HG02973 (cell line): ENCODE data around the gene PPP1R13B.

Source experiments
- ATAC-seq: cut with Tn5 transposase; IDR thresholded peaks from one replicate; pipeline ENCODE4 v1.9.1; 2021; ENCODE audit warnings: moderate library complexity; ENCODE audit not compliant: unreplicated experiment

The PPP1R13B gene

GRCh38 chr14:103838117-103838516 is 9.3 kb downstream of the PPP1R13B start:
- no peak for ATAC-seq

DNA sequence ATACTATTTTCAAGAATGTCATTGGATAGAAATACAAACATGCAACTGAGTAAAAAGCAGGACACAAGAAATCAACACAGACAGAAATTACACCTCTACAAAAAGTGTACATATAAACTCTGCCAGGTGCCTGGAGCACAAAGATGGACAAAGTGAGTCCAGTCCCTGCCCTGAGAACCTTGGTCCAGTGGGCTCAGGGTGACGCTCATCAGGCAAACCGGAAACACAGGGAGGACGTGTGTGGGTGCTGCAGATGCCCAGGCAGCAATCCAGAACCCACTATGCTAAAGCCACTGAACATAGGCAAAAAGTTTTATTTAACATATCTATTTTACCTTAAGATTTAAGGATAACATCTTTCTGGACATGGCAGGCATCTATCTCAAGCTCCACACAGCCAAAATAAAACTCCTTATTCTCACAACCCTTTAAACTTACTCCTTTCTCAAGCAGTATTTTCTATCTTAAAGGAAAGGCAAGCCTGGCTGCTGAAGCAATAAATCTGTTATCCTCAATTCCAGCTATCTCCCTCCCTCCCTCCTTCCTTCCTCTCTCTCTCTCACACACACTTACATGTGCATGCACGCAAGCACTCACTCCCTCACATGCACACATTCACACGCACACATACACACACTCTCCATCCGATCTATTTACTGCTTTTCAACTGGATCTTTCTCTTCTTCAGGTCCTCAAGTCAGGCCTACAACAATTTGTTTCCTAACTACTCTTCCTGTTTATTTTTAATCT is 10.2 kb downstream of the PPP1R13B start:
- no peak for ATAC-seq

- no peak for ATAC-seq
Observed at GRCh38 chr14:103834956-103835355, 12.4 kb downstream of the PPP1R13B start.

- ATAC-seq: no peak
Observed at GRCh38 chr14:103833711-103834110, 13.7 kb downstream of the PPP1R13B start.

- no peak for ATAC-seq
Observed at GRCh38 chr14:103832046-103832445, 15.3 kb downstream of the PPP1R13B start.

GRCh38 chr14:103830511-103831270 is 16.7 kb downstream of the PPP1R13B start:
- no peak for ATAC-seq

DNA sequence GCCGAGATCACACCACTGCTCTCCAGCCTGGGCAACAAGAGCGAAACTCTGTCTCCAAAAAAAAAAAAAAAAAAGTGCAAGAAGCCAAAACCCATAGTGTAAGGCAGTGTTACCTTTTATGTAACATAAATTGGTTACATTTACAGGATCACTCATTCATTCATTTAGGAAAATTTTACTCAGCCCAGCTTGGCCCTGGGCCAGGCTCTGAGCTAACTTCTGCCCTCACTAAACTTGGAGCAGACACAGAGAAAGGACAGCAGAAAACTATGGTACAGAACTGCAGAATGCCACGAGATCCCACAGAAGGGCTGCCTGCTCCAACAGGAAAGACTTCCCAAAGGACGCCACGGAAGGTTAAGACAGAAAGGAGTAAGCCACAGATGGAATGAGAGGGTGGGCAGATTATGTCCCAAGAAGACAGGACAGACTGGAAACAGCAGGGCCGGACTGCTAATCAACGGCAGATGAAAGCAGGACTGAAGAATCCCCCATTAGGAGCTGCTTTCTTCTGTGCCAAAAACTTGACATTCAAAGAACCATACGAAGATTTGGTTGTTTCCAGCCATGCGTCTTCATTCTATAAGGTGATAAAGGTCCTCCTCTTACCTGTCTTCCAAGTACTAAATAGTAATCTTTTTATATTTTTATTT is 18.9 kb downstream of the PPP1R13B start:
- no peak for ATAC-seq

DNA sequence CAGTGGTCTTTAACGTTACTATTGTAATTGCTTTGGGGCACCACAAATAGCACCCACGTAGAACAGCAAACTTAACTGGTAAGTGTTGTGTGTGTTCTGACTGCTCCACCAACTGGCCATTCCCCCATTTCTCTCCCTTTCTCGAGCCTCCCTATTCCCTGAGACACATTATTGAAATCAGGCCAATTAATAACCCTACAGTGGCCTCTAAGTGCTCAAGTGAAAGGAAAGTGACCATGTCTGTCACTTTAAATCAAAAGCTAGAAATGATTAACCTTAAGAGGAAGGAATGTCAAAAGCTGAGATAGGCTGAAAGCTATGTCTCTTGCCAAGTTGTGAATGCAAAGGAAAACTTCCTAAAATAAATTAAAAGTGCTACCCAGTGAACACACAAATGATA is 22.3 kb downstream of the PPP1R13B start:
- no peak for ATAC-seq

- no peak for ATAC-seq
Observed at GRCh38 chr14:103820908-103821307, 26.5 kb downstream of the PPP1R13B start.

- ATAC-seq: no peak
Observed at GRCh38 chr14:103820382-103820781, 27.0 kb downstream of the PPP1R13B start.

GRCh38 chr14:103819503-103820307 is 27.7 kb downstream of the PPP1R13B start:
- no peak for ATAC-seq

DNA sequence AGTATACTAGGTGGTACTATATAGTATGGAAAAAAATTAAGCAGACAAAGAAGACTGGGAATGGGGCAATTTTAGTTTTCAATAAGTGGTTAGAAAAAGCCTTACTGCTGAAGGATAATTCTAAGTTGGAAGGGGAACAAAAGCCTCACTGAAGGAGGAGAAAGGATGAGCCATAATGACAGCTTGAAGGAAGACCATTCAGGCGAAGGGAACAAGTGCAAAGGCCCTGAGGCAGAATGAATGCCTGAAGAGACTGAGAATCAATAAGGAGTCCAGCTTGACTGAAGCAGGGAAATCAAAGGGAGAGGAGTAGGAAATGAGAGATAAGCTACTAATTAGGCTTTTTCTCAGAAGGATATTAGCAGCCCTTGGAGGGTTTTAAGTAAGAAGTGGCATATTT is 28.5 kb downstream of the PPP1R13B start:
- no peak for ATAC-seq

GRCh38 chr14:103818422-103818821 is 29.0 kb downstream of the PPP1R13B start:
- ATAC-seq: no peak

- no peak for ATAC-seq
Observed at GRCh38 chr14:103817595-103817994, 29.8 kb downstream of the PPP1R13B start.

DNA sequence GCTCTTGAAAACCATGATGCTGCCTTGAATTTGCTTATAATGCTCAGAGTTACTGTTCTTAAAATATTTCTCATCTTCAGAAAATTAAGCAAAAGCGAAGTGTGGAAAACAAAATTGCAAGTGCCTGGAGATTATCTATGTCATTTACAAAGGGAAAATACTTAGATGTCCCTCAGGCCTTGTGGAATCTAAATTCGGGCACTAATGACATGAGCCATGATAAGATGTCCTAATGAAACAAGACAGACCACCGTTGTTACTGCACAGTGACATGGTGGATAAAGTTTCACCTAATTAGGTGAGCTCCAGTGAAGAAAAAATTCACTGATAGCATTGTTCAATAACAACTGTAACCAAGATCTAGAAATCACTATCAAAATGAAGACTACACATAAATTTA is 30.4 kb downstream of the PPP1R13B start:
- no peak for ATAC-seq

GRCh38 chr14:103815253-103815652 is 32.1 kb downstream of the PPP1R13B start:
- no peak for ATAC-seq

DNA sequence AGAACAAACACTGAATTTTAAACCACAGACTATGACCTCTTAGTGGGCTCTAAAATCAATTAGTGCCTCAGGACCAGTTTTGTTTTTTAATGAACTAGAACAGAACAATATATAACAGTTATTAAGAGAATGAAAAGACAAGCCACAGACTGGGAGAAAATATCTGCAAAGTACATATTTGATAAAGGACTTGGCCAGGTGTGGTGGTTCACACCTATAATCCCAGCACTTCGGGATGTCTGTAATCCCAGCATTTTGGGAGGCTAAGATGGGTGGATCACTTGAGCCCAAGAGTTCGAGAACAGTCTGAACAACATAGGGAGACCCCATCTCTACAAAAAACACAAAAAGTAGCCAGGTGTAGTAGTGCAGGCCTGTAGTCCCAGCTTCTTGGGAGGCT is 36.2 kb downstream of the PPP1R13B start:
- no peak for ATAC-seq

GRCh38 chr14:103808403-103809001 is 38.9 kb downstream of the PPP1R13B start:
- no peak for ATAC-seq

GRCh38 chr14:103806805-103807204 is 40.6 kb downstream of the PPP1R13B start:
- no peak for ATAC-seq

DNA sequence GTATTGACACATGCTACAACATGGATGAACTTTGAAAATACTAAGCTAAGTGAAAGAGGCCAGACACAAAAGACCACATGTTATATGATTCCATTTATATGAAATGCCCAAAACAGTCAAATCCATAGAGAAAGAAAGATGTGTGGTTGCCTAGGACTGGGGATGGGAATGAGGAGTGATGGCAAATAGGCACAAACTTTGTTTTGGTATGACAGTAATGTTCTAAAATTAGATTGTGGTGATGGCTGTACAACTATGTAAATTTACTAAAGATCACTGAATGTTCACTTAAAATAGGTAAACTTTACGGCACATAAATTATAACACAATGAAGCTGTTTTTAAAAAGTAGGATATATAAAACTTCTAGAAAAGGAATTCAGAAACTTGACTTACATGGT is 41.7 kb downstream of the PPP1R13B start:
- no peak for ATAC-seq

GRCh38 chr14:103803661-103804060 is 43.7 kb downstream of the PPP1R13B start:
- ATAC-seq: no peak
